HG02970 (cell line): ENCODE results near the gene NKX2-1.
"Not testable (repeated sequence)": the region's sequence is repeated elsewhere in the genome, so short reads cannot be mapped to it uniquely, and the experiment has no call there.

Experiments
- ATAC-seq: cut with Tn5 transposase; IDR thresholded peaks from one replicate; pipeline ENCODE4 v1.9.1; 2021; ENCODE audit warnings: mild to moderate bottlenecking, moderate library complexity, moderate number of reproducible peaks; ENCODE audit not compliant: unreplicated experiment, low FRiP score

NKX2-1 gene

DNA sequence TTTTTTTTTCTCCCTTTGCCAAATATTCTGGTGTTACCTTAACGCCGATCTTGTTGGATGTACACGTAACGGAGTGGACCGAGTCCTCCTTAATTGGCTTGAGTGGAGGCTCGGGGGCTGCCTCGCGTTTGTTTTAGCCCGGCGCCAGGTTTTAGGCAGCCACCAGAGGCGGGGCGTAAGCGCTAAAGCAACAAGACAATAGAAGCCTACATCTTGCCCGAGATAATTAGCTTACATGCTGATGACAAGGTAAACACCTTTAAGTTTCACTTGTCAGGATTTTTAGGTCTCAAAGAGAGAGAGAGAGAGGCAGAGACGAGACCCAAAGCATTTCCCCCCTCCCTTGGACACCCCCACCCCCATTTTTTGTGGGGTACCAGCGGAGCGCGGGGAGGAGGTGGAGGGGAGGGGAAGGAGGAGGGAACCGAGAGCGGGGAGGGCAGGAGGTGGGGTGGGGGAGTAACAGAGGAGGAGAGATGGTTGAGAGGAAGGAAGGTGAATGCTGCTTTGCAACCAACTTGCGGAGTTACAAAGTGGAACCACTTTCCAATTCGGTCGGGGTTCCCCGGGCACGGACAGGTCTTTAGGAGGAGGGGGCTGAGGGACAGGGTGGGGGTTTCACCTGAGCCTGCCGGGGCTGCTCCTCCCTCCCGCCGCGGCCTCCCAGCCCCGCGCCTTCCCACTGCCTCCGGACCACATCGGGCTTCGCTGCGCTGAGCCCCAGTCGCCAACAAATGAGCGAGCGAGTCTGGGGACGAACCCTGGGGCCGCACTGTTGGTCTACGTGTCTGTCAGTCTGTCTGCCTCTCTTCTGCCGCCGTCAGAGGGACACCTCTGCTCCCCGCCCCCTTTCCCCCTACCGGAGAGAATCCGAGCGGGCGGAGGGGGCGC is at the start of gene NKX2-1:
Gene NKX2-1 (minus strand): TSS at position 802 of the 891 bp plus-strand sequence. CDS start 103 bp downstream, at position 699.
- no peak for ATAC-seq

DNA sequence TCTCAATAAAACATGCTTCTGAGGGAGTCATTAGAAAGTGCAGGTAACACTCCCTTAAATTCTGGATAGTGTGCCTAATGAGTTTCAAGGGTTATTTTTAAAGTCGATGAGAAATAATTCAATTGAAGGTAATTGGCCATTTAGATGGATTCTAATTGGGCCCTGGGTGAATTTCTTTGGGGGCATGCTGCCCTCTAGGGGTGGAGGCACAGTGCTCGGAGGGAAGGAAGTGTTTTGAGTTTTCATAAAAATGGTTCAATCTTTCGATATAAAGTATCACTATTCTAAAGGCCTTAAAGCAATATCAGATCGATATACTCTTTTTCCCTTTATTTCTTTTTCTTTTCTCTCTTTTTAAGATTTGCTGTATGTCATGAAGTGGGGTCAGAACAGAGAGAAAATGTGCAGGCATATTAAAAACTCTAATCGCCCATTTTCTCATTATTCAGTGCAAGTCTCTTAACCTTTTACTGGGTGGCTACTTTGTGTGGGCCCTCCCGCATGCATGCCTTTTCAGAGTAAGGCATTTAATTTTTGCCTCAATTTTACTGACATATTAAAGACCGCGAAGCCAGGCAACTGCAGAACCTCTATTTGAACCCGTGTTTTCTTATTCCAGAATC is 36.9 kb upstream of the NKX2-1 start:
- ATAC-seq, result no peak

DNA sequence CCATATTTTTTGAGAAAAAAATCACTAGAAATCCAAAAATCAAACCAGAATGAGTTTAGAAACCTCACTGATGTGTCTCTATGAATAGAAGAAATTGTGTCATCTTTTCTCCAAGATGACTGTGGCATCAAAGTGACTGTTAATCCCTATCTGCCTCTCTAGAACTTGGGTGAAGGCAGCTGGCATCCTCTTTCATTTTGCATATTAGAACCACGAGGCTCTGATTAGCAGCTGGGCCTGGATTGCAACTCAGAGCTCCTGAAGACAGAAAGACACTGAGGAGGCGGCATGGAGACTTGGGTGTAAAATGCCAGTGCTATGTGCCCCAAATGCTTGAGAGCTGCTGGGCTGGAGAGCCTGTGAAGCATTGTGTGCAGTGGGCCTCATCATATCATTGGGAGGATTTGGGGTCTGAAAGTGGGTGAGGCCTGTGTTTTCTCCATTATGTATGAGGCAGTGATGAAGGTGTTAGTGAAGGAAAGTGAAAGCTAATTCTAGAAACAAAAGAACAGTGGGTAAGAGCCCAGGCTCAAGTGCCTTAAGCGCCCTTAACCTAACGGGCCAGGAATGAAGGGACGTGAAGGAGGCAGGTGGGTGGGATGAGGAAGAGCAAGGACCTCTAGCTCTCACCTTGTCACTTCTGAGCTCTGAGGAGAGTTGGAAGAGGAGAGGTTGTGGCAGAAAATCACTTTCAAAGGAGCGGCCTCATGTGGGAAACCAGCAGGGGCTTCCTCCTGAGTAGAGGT is 36.1 kb upstream of the NKX2-1 start:
- no peak for ATAC-seq

DNA sequence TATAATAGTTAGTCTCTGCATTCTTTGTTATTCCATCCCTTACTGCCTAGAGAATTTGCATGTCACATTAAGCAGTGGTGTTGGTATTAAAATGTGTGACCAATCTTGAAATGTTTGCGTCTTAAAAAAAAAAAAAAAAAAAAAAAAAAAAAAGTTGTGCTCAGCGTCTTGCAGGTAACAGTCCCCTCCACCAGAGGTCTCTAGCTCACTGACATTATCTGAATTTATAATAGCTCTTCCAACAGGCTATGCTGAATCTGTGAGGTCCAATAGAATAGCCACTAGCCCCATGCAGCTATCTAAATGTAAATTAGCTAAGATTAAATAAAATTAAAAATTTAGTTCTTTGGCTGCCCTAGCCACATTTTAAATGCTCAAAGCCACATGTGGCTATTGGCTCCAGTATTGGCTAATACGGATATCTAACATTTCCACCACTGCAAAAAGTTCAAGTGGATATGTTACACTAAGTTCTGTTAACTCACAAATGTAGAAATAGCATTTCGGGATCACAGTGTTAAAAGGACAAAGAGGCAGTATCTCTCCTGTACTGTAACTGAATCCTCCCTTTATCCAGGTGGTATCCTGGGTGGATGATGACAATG is 33.7 kb upstream of the NKX2-1 start:
- ATAC-seq, result peak; percentile 66

DNA sequence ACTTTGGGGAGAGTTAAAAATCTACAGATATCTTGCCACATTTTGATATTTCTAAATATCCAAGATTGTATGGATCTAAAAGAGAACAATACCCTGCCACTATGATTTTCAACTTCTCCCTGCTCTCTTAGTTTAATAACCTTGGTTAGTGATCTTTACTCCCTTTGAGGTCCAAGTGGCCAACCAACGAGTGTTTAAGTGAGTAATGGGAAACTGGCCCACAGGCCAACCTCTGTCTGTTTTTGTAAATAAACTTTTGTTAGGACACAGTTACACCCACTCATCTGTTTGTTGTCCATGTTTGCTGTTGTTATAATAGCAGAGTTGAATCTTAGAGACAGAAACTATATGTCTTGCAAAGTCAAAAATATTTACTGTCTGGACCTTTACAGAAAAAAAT is 30.9 kb upstream of the NKX2-1 start:
- ATAC-seq, result no peak

DNA sequence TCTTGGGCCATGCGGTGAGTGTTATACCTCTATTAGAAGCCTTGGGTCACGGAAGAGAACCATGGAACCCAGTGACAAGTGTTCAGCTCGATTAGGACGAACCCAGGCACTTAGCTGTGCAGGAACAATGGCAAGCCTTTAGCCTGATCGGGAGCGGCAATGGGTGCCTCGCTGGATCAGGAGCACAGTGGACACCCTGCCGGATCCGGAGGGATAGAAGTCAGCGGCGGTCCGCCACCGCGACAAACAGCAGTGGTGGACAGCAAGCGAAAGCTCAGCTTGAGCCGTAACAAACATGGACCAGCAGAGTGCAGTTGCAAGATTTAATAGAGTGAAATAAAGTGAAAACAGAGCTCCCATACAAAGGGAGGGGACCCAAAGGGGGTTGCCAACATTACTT is 24.2 kb upstream of the NKX2-1 start:
- not testable (repeated sequence) for ATAC-seq

DNA sequence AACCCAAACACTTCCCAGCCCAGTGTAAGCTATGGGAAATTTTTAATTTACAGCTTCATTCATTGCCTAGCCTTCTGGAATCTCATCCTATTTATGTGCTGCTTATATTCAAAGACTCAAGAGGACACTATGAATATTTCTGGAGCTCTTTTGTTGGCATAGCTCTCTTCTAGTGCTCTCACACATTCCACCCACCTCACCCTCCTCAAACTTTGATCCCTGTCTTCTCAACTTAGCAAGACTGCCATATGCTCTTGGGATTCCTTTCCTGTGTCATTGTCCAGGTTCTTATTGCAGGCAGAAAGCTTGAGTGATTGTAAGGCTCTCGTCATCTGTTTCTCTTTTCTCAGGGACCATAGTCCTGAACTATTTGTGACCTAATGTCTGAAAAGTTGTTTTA is 18.0 kb upstream of the NKX2-1 start:
- no peak for ATAC-seq

DNA sequence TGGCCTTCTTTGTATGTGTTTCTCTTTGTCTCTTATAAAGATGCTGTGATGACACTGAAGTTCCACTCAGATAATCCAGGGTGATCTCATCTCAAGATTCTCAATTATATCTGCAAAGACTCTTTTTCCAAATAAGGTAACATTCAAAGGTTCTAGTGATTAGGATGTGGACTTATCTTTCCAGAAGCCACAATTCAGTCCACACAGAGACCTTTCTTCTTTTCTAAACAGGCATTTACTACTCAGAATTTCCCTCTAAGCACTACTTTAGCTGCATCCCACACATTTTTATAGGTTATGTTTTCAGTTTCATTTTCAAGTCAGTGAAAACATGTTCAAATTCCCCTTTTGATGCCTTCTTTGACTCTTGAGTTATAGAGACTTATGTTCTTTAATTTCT is 9.0 kb upstream of the NKX2-1 start:
- ATAC-seq, result no peak

DNA sequence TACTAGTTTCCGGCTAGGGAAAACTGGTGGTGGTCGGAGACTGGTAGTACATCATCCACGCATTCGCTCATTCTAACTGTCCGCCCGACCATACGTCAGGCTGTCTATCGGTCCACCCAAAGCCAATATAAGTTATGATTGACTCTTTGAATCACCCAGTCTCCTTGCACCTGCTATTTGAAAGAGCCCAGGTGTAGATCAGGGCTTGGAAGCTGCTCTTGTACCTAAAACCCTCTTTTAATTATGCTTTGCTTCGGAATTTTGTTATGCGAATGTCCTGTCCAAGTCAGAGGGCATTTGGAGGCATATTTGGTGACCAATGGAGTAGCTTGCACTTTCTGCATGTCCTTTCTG is 5.7 kb upstream of the NKX2-1 start:
- ATAC-seq, result no peak

DNA sequence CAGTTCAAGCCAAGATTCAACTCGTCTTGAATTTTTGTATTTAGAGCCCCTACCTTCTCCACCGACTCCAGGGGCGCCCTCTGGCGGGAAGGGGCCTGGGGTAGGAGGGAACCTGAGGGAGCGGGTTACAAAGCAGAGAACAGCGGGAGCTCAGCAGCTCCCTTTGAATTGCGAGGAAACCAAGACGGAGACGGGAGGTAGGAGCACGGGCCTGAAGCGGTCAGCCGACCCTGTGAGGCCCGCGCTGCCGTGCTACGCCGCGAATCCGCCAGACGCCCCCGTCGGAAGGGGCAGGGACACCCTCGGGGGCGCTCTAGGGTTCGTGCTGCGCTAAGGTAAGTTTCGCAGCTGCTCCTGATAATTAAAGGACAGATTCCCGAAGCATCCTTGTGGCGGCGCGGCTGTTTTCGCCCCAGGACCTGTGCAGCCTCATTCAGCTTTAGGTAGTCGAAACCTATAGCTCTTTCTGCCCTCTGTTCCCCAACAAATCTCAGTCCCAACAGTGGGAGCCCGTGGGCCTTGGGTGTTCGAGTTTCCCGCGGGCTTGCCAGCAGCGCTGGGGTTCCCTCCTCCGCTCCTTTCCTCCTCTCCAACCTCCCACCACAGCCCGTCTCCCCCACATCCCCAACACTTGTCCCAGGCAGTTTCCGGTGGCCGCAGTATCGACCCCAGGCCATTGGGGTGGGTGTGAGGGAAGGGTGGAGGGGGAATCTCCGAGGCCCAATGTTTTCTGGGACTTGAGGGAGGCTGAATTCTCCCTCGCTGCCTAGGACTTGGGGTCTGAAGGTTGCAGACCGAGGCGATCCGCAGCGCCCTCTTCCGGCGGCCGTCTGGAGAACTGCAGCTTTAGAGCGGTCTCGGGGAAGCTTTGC is 5.1 kb upstream of the NKX2-1 start:
- ATAC-seq, result no peak

DNA sequence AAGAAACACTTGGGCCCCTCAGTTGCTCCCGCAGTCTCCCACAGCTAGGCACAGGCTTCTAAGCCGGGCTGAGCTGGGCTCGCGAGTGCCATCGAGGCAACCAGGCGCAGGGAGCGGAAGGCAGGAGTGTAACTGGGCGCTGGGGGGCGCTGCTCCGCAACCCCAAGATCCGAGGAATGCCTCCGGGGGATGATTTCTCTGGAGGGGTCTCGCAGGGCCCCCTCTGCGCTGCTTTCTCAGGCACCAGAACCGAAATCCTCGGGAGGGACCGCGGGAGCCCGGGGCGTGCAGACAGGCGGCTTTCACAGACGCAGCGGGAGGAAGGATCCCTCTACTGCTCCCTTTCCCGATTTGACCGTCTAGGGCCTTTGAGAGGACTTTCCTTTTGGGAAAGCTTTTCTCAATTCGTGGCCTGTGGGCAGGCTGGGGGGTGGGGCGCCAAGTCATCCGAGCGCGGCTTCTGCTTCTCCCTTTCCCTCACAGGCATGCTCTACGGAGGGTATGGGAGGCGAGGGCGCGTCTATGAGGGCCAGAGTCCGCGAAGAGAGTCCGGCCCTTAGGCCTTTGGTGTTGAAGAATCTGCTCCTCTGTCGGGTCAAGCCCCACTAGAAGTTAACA is 4.3 kb upstream of the NKX2-1 start:
- no peak for ATAC-seq

DNA sequence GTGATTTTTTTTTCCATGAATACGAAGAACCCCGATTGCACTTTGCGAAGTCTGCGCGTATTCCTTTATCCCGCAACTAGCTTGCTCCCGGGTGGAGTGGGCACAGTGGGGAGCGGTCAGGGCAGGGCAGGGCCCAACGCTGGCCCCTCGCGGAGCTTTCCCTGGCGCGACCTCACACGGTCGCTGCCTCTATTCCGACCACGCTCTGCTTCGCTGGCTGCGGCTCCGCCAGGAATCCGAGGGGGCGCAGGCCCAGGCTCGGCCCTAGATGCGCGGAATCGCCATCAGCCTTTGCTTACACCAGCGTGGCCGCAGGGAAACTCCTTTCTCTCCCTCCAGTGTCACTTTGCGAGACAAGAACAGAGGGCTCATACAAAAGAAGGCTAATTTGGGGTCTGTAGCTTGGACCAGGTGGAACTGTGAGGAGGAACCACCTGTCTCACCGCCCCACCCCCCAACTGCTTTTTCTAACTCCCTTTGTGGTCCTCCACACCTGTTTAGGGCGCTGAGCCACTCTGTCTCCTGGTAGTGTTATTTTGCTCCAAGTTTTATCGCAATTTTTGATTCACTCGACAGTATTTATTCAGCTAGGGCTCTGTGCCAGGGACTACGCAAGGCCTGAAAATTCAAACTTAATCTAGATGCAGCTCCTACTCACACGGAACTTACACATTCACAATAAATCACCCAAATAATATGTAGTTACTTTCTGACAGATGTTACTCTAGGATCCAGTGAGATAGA is 3.1 kb upstream of the NKX2-1 start:
- no peak for ATAC-seq

DNA sequence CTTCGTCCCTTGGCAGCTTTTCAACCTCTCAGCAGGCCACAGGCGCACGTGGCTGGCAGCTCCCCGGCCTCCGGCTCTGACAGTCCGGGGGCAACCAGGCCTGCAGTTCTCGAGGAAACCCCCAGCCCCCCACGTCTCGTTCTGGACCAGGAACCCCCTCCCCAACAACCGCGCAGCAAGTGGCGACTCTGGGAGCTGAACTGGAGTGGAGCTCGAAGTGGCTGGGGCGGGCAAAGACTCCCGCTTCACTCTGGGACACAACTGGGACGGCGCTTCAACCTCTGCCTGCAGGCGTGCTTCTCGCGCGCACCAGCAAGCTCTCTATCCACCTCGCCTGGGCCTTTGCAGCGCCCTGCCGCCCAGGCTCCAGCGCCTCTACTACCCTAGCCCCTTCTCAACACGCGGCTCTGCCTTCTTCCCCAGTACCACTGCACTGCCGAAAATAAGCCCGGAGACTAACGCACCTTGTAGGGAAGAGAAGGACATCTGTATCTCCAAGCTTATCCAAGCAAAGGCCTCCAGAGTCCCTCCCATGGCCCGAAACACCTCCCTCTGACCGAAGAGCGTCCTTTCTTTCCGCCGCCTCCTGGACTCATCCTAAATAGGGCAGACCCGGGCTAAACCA is 2.4 kb upstream of the NKX2-1 start:
- ATAC-seq, result no peak

DNA sequence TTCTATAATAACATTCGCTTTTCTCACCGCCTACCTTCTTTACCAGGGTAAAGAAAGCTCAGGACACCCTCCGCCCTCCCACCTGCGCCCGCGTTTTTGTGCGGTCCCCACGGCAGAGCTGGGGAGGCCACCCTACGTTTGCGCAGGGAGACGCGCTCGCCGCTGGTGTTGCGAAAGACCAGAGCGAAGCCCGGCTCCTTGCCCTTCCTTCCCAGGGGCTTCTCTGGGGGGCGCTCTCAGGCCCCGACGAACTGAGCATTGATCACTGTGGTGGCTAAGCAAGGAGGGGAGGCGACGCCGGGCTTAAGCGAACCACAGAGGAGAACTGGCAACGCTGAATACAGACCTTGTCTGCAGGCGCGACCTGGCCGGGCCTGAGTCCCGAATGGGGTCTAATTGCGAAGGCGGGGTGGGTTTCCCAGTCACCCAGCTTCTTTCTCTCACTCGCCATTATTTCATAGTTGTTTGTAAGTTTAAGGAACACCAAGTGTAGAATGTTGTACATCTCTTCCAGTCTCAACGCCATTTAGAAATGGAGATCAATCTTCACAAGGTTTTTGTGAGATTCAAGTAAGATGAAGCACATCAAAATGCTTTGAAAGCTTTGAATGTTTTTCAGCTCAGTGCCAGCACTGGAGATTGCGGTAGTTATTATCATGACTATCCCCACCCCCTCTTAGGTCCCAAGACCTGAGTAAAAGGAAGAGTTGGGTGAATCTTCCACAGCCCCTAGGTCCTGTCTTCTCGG is 1.7 kb upstream of the NKX2-1 start:
- no peak for ATAC-seq

DNA sequence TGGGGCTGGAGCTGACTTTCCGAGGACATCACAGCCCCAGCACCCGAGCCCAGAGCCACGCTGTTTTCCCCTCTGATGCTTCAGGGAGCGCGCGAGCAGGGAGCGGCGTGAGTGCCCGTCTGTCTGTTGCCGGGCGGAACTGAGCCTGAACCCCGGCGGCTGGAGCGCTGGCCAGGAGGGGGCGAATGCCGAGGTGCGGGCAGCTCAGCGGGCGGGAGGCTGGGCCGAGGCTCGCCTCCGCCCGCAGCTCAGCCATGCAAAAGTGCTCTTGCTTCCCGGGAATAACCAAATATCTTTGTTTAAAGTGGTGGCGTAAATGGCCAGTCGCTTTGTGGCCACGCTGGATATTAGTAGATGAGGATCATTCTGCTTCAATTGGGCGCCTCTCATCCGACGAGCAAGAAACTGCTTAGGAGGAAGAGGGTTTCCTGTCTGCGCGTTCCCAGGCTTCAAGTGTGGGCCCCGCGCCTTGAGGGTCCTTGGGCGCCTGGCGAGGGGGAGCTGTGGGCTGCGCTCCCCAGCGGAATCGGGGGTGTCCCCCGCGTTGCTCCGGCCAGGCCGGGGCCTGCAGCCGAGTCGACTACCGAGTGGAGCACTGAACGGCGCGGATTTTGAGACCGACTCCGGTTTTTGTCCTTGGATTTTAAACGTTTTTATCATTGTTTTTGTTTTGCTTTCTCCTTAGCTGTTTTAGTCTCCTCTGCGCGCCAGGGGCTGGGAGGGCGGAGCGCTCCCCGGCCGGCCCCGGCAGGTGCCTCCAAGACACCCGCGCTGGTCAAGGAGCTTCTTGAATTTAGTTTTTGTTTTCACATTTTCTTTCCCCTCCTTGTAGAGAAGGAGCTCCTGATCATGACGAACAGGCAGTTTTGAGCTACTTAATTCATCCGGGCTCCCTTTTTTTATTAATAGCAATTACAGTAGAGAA is 831 bp upstream of the NKX2-1 start:
- ATAC-seq, result no peak

DNA sequence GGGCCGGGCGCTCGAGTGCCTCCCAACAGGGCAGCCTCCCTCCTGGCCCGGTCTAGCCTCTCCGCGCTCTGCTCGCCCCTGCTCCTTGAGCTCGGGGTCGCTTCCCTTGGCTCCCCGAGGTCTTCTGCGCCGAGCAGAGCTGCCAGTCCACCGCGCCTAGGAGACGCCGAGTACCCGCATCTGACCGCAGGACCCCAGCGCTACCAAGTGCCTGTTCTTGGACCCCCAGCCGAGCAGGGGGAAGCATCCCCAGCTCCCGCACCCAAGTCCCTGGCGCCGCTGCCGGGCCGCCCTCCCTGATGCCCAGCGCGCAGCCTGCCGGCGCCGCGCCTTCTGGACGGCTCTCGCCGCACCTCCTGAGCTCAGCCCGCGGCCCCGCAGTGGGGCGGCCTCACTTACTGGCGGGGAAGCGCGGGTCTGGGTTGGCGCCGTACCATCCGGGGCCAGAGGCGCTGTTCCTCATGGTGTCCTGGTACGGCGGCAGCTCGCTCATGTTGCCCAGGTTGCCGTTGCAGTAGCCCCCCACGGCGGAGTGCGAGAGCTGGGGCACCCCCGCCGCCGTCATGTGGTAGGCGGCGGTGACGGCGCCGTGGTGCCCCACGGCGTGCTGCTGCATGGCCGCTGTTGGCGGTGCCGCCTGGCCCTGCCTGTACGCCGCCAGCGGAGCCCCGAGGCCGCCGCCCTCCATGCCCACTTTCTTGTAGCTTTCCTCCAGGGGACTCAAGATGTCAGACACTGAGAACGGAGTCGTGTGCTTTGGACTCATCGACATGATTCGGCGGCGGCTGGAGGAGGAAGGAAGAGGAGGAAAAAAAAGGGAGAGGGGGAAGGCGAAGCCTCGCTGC is 1.2 kb downstream of the NKX2-1 start:
- no peak for ATAC-seq
